Thoracic aorta (tissue), 2 donors: ENCODE measurements around the gene ADAMTS20. TPM values are rescaled to one million over a fixed set of nuclear protein-coding genes. Genes with fewer than 3 reads are reported as not detected.

Source experiments
- ATAC-seq: fragments of 150-250 bp; one replicate; pipeline ENCODE4 v1.8.0; 2017; ENCODE audit warnings: low read depth; ENCODE audit not compliant: insufficient number of reproducible peaks, low FRiP score
- DNase-seq: peaks from one replicate; pipeline ENCODE4 v3.0.0-alpha.2; 2020; ENCODE audit warnings: low spot score
- H3K27ac ChIP-seq, 2 donors: fragments of 200-600 bp; sonication (generic); 1 replicate in 1 of 2; 2 replicates in 1 of 2; pipeline ENCODE4 v1.5.1; 2016; ENCODE audit warnings: mild to moderate bottlenecking in 2 of 2, moderate library complexity in 2 of 2
- H3K27me3 ChIP-seq: fragments of 200-600 bp; sonication (generic); replicated peaks from 2 replicates; pipeline ENCODE4 v1.6.0; 2016; ENCODE audit warnings: mild to moderate bottlenecking; ENCODE audit not compliant: insufficient read depth
- H3K36me3 ChIP-seq: fragments of 200-600 bp; sonication (generic); one replicate; pipeline ENCODE4 v1.5.1; 2016
- H3K4me1 ChIP-seq, 2 donors: fragments of 200-600 bp; sonication (generic); 1 replicate in 1 of 2; 2 replicates in 1 of 2; pipeline versions ENCODE4 v1.5.1 to v1.6.0; 2016; ENCODE audit warnings: low read depth in 2 of 2, mild to moderate bottlenecking in 1 of 2; ENCODE audit not compliant: control insufficient read depth in 1 of 2
- H3K4me3 ChIP-seq: fragments of 200-600 bp; sonication (generic); 2 replicates; pipeline ENCODE4 v1.5.1; 2016; ENCODE audit warnings: mild to moderate bottlenecking
- H3K9me3 ChIP-seq: fragments of 200-600 bp; sonication (generic); 2 replicates; pipeline ENCODE4 v1.5.1; 2016
- CTCF ChIP-seq: fragments of 200-600 bp; sonication (generic); IDR thresholded peaks from one replicate; pipeline ENCODE4 v1.5.1; 2019; ENCODE audit warnings: antibody characterized with exemption
- total RNA-seq, 2 donors: library from RNA; depleted of rRNA; stranded (reverse); fragments of >200 nt; gene quantifications; one replicate each; pipeline versions ENCODE4 v1.1.0 to v1.2.3, GENCODE V29; 2016

The ADAMTS20 gene
- total RNA-seq, 2 donors from 2014 or later: not detected

- no peak overlapping the region for H3K4me3 ChIP-seq
- H3K9me3 ChIP-seq: peaks cover 4% of the 10 kb centered on the region
- ATAC-seq (no peak), DNase-seq (no peak)
- H3K27ac ChIP-seq: no peak overlapping the region
- TF ChIP-seq CTCF: no peak
- no peaks in the 10 kb centered on the region for H3K27me3 ChIP-seq
- H3K36me3 ChIP-seq: no peaks in the 10 kb centered on the region
- no peaks in the 10 kb centered on the region for H3K4me1 ChIP-seq
These were observed 92.7 kb downstream of the ADAMTS20 start for GRCh38 chr12:43459285-43459684.

- Histone ChIP-seq H3K4me1 (no peaks in the 10 kb centered on the region), H3K27ac (no peak overlapping the region), H3K9me3 (peaks cover 4% of the 10 kb centered on the region), H3K27me3 (no peaks in the 10 kb centered on the region), H3K4me3 (no peak overlapping the region), H3K36me3 (no peaks in the 10 kb centered on the region)
- no peak for TF ChIP-seq CTCF
- ATAC-seq (no peak), DNase-seq (no peak)
These were observed 98.2 kb downstream of the ADAMTS20 start for GRCh38 chr12:43453761-43454160.

- ATAC-seq (no peak), DNase-seq (no peak)
- Histone ChIP-seq H3K27ac (no peak overlapping the region), H3K36me3 (no peaks in the 10 kb centered on the region), H3K4me3 (no peak overlapping the region), H3K27me3 (no peaks in the 10 kb centered on the region), H3K4me1 (no peaks in the 10 kb centered on the region), H3K9me3 (no peaks in the 10 kb centered on the region)
- TF ChIP-seq CTCF: peak; percentile 52
These were observed 107.0 kb downstream of the ADAMTS20 start for GRCh38 chr12:43444940-43445564.

GRCh38 chr12:43436597-43436996 lies 115.4 kb downstream of the ADAMTS20 start:
- no peaks in the 10 kb centered on the region for H3K36me3 ChIP-seq
- no peaks in the 10 kb centered on the region for H3K4me1 ChIP-seq
- TF ChIP-seq CTCF: no peak
- no peak overlapping the region for H3K27ac ChIP-seq
- DNase-seq: no peak
- H3K27me3 ChIP-seq: no peaks in the 10 kb centered on the region
- no peak overlapping the region for H3K4me3 ChIP-seq
- no peak for ATAC-seq
- H3K9me3 ChIP-seq: no peaks in the 10 kb centered on the region

- H3K4me1 ChIP-seq: no peaks in the 10 kb centered on the region
- H3K36me3 ChIP-seq: no peaks in the 10 kb centered on the region
- TF ChIP-seq CTCF: no peak
- DNase-seq (no peak), ATAC-seq (no peak)
- no peaks in the 10 kb centered on the region for H3K9me3 ChIP-seq
- H3K27me3 ChIP-seq: no peaks in the 10 kb centered on the region
- H3K27ac ChIP-seq: no peak overlapping the region
- H3K4me3 ChIP-seq: no peak overlapping the region
These were observed 117.4 kb downstream of the ADAMTS20 start for GRCh38 chr12:43434614-43435013.
